OCI-LY1 (cell line): ENCODE data around the gene TTC4.

Source experiments
- H2AFZ ChIP-seq: fragments of 200-600 bp; sonication (generic), shearing (Covaris generic); 2 replicates; pipeline ENCODE4 v1.6.0; 2014; ENCODE audit warnings: antibody characterized with exemption, mild to moderate bottlenecking, low read length
- H3F3A ChIP-seq: fragments of 200-600 bp; sonication (generic), shearing (Covaris generic); 2 replicates; pipeline ENCODE4 v1.6.0; 2014; ENCODE audit warnings: mild to moderate bottlenecking, antibody characterized with exemption, low read length, moderate library complexity; ENCODE audit not compliant: insufficient read depth
- H3K27ac ChIP-seq: fragments of 200-600 bp; sonication (generic); 2 replicates; pipeline ENCODE4 v1.5.1; 2014; ENCODE audit warnings: low read length, mixed run types, mild to moderate bottlenecking, low read depth; ENCODE audit not compliant: poor library complexity, severe bottlenecking
- H3K27me3 ChIP-seq: fragments of 200-600 bp; sonication (generic); 2 replicates; pipeline ENCODE4 v1.6.0; 2014; ENCODE audit warnings: antibody characterized with exemption, mild to moderate bottlenecking, low read length, moderate library complexity; ENCODE audit not compliant: insufficient read depth
- H3K36me3 ChIP-seq: fragments of 200-600 bp; sonication (generic); 2 replicates; pipeline ENCODE4 v1.6.1; 2014; ENCODE audit warnings: mild to moderate bottlenecking, antibody characterized with exemption, low read length, moderate library complexity, mixed read lengths; ENCODE audit not compliant: insufficient read depth
- H3K4me1 ChIP-seq: fragments of 200-600 bp; sonication (generic); 2 replicates; pipeline ENCODE4 v1.5.1; 2014; ENCODE audit warnings: mild to moderate bottlenecking, low read length, moderate library complexity; ENCODE audit not compliant: insufficient read depth, severe bottlenecking
- H3K4me2 ChIP-seq: fragments of 200-600 bp; sonication (generic), shearing (Covaris generic); 2 replicates; pipeline ENCODE4 v1.6.1; 2014; ENCODE audit warnings: low read length
- H3K4me3 ChIP-seq: fragments of 200-600 bp; sonication (generic); 2 replicates; pipeline ENCODE4 v1.5.1; 2014; ENCODE audit warnings: low read length, low read depth, mild to moderate bottlenecking, mixed read lengths; ENCODE audit not compliant: poor library complexity, severe bottlenecking
- H3K79me2 ChIP-seq: fragments of 200-600 bp; shearing (Covaris generic); 2 replicates; pipeline ENCODE4 v1.6.1; 2016; ENCODE audit warnings: mixed run types, low read length, mixed read lengths; ENCODE audit not compliant: insufficient read depth
- H3K9ac ChIP-seq: fragments of 200-600 bp; sonication (generic), shearing (Covaris generic); 2 replicates; pipeline ENCODE4 v1.6.1; 2014; ENCODE audit warnings: mild to moderate bottlenecking, low read length, mixed read lengths
- H3K9me2 ChIP-seq: fragments of 200-600 bp; sonication (generic), shearing (Covaris generic); 2 replicates; pipeline ENCODE4 v1.6.1; 2014; ENCODE audit warnings: low read depth, mild to moderate bottlenecking, low read length, mixed read lengths
- H3K9me3 ChIP-seq: fragments of 200-600 bp; shearing (Covaris generic); 2 replicates; pipeline ENCODE4 v1.6.1; 2014; ENCODE audit warnings: low read length, mixed read lengths
- H4K20me1 ChIP-seq: fragments of 200-600 bp; sonication (generic), shearing (Covaris generic); 2 replicates; pipeline ENCODE4 v1.6.0; 2016; ENCODE audit warnings: mild to moderate bottlenecking, low read length; ENCODE audit not compliant: insufficient read depth
- EZH2 ChIP-seq: fragments of 200-600 bp; sonication (generic), shearing (Covaris generic); IDR thresholded peaks from 2 replicates; pipeline ENCODE4 v1.8.0; 2017; ENCODE audit warnings: borderline replicate concordance, mixed run types, mild to moderate bottlenecking, antibody characterized with exemption, low read length, moderate library complexity, mixed read lengths
- TF ChIP-seq, protein P1 (sequence below): fragments of 200-600 bp; sonication (generic), shearing (Covaris generic); IDR thresholded peaks from 2 replicates; pipeline ENCODE4 v1.5.1; 2017; ENCODE audit warnings: mild to moderate bottlenecking, antibody characterized with exemption, low read length, moderate library complexity, mixed read lengths

The TTC4 gene

DNA sequence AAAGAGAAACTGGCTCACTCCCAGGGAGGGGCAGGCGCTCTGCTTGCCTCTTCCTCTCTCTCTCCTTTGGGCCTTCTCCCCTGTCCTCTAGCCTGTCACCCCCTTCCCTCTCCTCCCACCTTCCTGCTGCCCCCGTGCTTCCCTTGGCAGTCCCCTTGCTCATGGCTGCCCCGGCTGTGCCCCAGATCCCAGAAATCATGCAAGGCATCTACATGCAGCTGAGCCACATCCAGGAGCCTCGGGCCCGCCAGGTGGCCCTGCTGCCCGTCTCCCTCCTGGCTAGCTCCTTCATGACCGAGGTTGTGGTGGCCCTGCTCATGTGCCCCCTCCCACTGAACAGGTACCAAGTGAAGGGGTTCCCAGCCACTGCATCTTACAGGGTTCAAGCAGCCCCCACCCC is 36.0 kb upstream of the TTC4 start:
- no peaks in the 10 kb centered on the region for H3K9me2 ChIP-seq
- H4K20me1 ChIP-seq, result no peaks in the 10 kb centered on the region
- H3K4me2 ChIP-seq, result no peak overlapping the region
- no peaks in the 10 kb centered on the region for H3K4me1 ChIP-seq
- no peaks in the 10 kb centered on the region for H3K9me3 ChIP-seq
- H3K27ac ChIP-seq, result no peak overlapping the region
- H3K27me3 ChIP-seq, result no peaks in the 10 kb centered on the region
- no peaks in the 10 kb centered on the region for H3K36me3 ChIP-seq
- H3K79me2 ChIP-seq, result no peaks in the 10 kb centered on the region
- H3K9ac ChIP-seq, result no peak overlapping the region
- TF ChIP-seq EZH2, result no peak
- TF ChIP-seq, protein P1, sequence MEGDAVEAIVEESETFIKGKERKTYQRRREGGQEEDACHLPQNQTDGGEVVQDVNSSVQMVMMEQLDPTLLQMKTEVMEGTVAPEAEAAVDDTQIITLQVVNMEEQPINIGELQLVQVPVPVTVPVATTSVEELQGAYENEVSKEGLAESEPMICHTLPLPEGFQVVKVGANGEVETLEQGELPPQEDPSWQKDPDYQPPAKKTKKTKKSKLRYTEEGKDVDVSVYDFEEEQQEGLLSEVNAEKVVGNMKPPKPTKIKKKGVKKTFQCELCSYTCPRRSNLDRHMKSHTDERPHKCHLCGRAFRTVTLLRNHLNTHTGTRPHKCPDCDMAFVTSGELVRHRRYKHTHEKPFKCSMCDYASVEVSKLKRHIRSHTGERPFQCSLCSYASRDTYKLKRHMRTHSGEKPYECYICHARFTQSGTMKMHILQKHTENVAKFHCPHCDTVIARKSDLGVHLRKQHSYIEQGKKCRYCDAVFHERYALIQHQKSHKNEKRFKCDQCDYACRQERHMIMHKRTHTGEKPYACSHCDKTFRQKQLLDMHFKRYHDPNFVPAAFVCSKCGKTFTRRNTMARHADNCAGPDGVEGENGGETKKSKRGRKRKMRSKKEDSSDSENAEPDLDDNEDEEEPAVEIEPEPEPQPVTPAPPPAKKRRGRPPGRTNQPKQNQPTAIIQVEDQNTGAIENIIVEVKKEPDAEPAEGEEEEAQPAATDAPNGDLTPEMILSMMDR, result no peak
- no peak overlapping the region for H2AFZ ChIP-seq
- H3F3A ChIP-seq, result no peaks in the 10 kb centered on the region
- no peak overlapping the region for H3K4me3 ChIP-seq

DNA sequence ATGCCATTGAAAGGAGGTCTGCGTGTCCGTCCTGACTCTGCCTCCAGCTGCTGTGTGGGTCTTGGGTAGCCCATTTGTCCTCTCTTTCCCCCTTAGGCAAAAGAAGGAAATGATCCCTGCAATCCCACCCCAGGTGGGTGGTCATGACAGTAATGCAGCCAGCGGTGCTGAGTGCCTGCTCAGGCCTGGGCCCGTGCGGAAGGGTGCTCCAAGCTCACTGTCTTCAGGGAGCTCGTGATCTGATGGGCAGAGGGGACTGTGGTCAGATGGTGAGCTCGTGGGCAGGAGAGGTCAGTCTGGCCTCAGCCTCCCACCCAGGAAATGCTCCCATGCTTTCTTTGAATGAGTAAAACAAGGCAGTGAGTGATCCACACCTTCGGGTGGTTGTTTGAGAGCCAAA is 35.3 kb upstream of the TTC4 start:
- no peaks in the 10 kb centered on the region for H3K27me3 ChIP-seq
- no peaks in the 10 kb centered on the region for H3K36me3 ChIP-seq
- H3F3A ChIP-seq, result no peaks in the 10 kb centered on the region
- no peak overlapping the region for H3K4me3 ChIP-seq
- no peaks in the 10 kb centered on the region for H3K9me2 ChIP-seq
- no peak overlapping the region for H2AFZ ChIP-seq
- H3K27ac ChIP-seq, result no peak overlapping the region
- no peaks in the 10 kb centered on the region for H3K79me2 ChIP-seq
- no peaks in the 10 kb centered on the region for H3K4me1 ChIP-seq
- H3K9ac ChIP-seq, result no peak overlapping the region
- no peak overlapping the region for H3K4me2 ChIP-seq
- H4K20me1 ChIP-seq, result no peaks in the 10 kb centered on the region
- H3K9me3 ChIP-seq, result no peaks in the 10 kb centered on the region
- TF ChIP-seq, protein P1, result no peak
- TF ChIP-seq EZH2, result no peak

DNA sequence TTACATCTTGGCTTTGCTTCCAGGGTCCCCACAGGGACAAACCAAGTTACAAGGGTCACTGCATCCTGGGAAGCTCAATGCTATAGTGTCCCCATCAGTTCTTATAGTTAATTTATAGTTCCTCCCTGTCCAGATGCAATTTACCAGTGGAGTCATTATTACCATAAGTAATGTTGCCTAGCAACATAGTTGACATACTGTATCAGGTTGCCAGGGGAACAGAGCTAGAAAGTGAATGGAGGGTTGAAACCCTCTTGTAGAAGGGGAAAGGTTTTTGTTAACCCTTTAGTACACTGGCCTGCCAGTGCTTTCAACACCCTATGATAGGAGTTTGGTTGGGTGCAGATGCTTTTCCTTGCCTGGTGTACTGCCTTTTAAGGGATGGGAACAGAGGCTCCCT is 34.3 kb upstream of the TTC4 start:
- H3K4me3 ChIP-seq, result no peak overlapping the region
- no peak overlapping the region for H3K9ac ChIP-seq
- H3K9me2 ChIP-seq, result no peaks in the 10 kb centered on the region
- no peaks in the 10 kb centered on the region for H4K20me1 ChIP-seq
- no peaks in the 10 kb centered on the region for H3K4me1 ChIP-seq
- H3K9me3 ChIP-seq, result no peaks in the 10 kb centered on the region
- no peak overlapping the region for H3K4me2 ChIP-seq
- TF ChIP-seq, protein P1, result no peak
- no peak for TF ChIP-seq EZH2
- H3K36me3 ChIP-seq, result no peaks in the 10 kb centered on the region
- no peak overlapping the region for H3K27ac ChIP-seq
- no peaks in the 10 kb centered on the region for H3F3A ChIP-seq
- no peak overlapping the region for H2AFZ ChIP-seq
- H3K79me2 ChIP-seq, result no peaks in the 10 kb centered on the region
- H3K27me3 ChIP-seq, result no peaks in the 10 kb centered on the region
